BLaER1 (cell line): ENCODE results near the gene RASL10A.

ENCODE experiments used
- H3K27ac ChIP-seq: shearing (Covaris generic); formaldehyde crosslinking; 2 replicates; pipeline ENCODE4 v1.8.1; 2022
- H3K27me3 ChIP-seq: shearing (Covaris generic); formaldehyde crosslinking; 2 replicates; pipeline ENCODE4 v1.8.1; 2022
- H3K36me3 ChIP-seq: shearing (Covaris generic); formaldehyde crosslinking; 2 replicates; pipeline ENCODE4 v1.8.1; 2022
- H3K4me1 ChIP-seq: shearing (Covaris generic); formaldehyde crosslinking; 2 replicates; pipeline ENCODE4 v1.8.1; 2022
- H3K4me2 ChIP-seq: shearing (Covaris generic); formaldehyde crosslinking; 2 replicates; pipeline ENCODE4 v1.8.1; 2022
- H3K4me3 ChIP-seq: shearing (Covaris generic); formaldehyde crosslinking; 2 replicates; pipeline ENCODE4 v1.8.1; 2022
- H3K9ac ChIP-seq: shearing (Covaris generic); formaldehyde crosslinking; 2 replicates; pipeline ENCODE4 v1.8.1; 2022
- H3K9me3 ChIP-seq: shearing (Covaris generic); formaldehyde crosslinking; 2 replicates; pipeline ENCODE4 v1.8.1; 2022
- H4K20me1 ChIP-seq: shearing (Covaris generic); formaldehyde crosslinking; 2 replicates; pipeline ENCODE4 v1.8.1; 2022
- Cebpa-rat ChIP-seq: shearing (Covaris generic); IDR thresholded peaks from 2 replicates; pipeline ENCODE4 v1.8.1; 2022

RASL10A gene

DNA sequence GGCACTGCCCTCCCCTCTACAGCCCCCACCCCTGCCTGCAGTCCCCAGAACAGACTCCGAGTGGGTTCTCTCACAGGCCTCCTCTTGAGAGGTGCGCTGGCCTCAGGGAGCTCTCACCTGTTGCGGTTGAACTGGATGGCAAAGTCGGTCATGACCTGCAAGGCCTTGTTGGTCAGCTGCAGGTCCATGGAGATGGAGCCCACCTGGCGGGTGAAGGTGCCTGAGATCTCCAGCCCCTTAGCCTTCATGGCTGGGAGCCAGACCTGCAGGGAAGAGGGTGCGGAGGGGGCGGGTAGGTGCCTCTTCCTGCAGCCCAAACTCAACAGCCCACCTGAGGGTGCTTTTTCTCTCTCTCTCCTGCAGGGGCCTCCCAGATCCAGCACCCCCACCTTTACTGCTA, 18.7 kb upstream of the RASL10A start:
- Histone ChIP-seq H3K9me3 (no peaks in the 10 kb centered on the region), H3K27me3 (no peaks in the 10 kb centered on the region), H3K4me2 (peak overlapping the region; percentile 79), H3K4me1 (peaks cover 100% of the 10 kb centered on the region), H3K36me3 (peaks cover 58% of the 10 kb centered on the region), H3K4me3 (no peak overlapping the region), H4K20me1 (peaks cover 28% of the 10 kb centered on the region; the same call in 1 of the 2 replicates), H3K9ac (no peak overlapping the region), H3K27ac (peak overlapping the region; percentile 84)
- no peak for TF ChIP-seq Cebpa-rat

GRCh38 chr22:29332886-29333496, 17.5 kb upstream of the RASL10A start:
- H3K27ac ChIP-seq, result peak overlapping the region; percentile 84
- H3K9me3 ChIP-seq, result no peaks in the 10 kb centered on the region
- H4K20me1 ChIP-seq, result peaks cover 28% of the 10 kb centered on the region; the same call in 1 of the 2 replicates
- H3K36me3 ChIP-seq, result peaks cover 47% of the 10 kb centered on the region
- peak overlapping the region; percentile 69 for H3K9ac ChIP-seq
- H3K4me3 ChIP-seq, result peak overlapping the region; percentile 13; the same call in 1 of the 2 replicates
- peaks cover 100% of the 10 kb centered on the region for H3K4me1 ChIP-seq
- TF ChIP-seq Cebpa-rat, result peak; percentile 96
- H3K27me3 ChIP-seq, result no peaks in the 10 kb centered on the region
- H3K4me2 ChIP-seq, result peak overlapping the region; percentile 79

- no peak overlapping the region for H3K4me3 ChIP-seq
- peak overlapping the region; percentile 69; the same call in 1 of the 2 replicates for H3K9ac ChIP-seq
- peak overlapping the region; percentile 84 for H3K27ac ChIP-seq
- peaks cover 100% of the 10 kb centered on the region for H3K4me1 ChIP-seq
- no peaks in the 10 kb centered on the region for H3K9me3 ChIP-seq
- no peaks in the 10 kb centered on the region for H3K27me3 ChIP-seq
- H3K36me3 ChIP-seq, result peaks cover 47% of the 10 kb centered on the region
- no peak for TF ChIP-seq Cebpa-rat
- H3K4me2 ChIP-seq, result peak overlapping the region; percentile 79
- peaks cover 15% of the 10 kb centered on the region; the same call in 1 of the 2 replicates for H4K20me1 ChIP-seq
These were observed 16.3 kb upstream of the RASL10A start for GRCh38 chr22:29331658-29332300.

GRCh38 chr22:29331213-29331612, 15.7 kb upstream of the RASL10A start:
- H3K4me2 ChIP-seq, result peak overlapping the region; percentile 79
- peaks cover 99% of the 10 kb centered on the region for H3K4me1 ChIP-seq

DNA sequence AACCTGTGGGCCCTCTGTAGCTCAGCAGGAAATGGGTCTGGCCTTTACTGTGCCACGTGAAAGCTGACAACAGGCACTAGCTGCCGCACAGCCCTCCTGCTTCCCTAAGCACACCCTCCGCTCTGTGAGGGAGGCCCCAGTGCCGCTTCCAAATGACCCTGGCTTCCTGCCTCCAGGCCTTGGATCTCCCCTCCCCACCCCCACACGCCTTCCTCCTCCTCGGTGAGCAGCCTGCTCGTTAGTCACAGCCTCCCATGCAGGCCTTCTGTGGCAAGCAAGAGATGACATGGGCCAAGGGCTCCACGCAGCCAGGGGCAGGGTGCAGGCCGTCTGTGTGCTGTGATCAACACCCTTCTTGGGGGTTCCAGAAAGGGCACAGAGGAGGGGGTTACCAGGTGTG, 15.3 kb upstream of the RASL10A start:
- no peaks in the 10 kb centered on the region for H3K9me3 ChIP-seq
- no peak overlapping the region for H3K4me3 ChIP-seq
- TF ChIP-seq Cebpa-rat, result no peak
- no peaks in the 10 kb centered on the region for H3K27me3 ChIP-seq
- peaks cover 47% of the 10 kb centered on the region for H3K36me3 ChIP-seq
- peak overlapping the region; percentile 79 for H3K4me2 ChIP-seq
- H3K4me1 ChIP-seq, result peaks cover 94% of the 10 kb centered on the region
- H3K9ac ChIP-seq, result 0 out of 2 replicates have a peak overlapping the region, but pooled peaks have one; percentile 34
- H3K27ac ChIP-seq, result peak overlapping the region; percentile 84
- H4K20me1 ChIP-seq, result peaks cover 5% of the 10 kb centered on the region; the same call in 1 of the 2 replicates

More at GRCh38 chr22:29331213-29331612, 15.7 kb upstream of the RASL10A start:
- Histone ChIP-seq H3K9ac (0 out of 2 replicates have a peak overlapping the region, but pooled peaks have one; percentile 34), H3K9me3 (no peaks in the 10 kb centered on the region), H3K27ac (peak overlapping the region; percentile 84), H3K27me3 (no peaks in the 10 kb centered on the region), H4K20me1 (peaks cover 10% of the 10 kb centered on the region; the same call in 1 of the 2 replicates), H3K36me3 (peaks cover 47% of the 10 kb centered on the region), H3K4me3 (no peak overlapping the region)
- no peak for TF ChIP-seq Cebpa-rat

DNA sequence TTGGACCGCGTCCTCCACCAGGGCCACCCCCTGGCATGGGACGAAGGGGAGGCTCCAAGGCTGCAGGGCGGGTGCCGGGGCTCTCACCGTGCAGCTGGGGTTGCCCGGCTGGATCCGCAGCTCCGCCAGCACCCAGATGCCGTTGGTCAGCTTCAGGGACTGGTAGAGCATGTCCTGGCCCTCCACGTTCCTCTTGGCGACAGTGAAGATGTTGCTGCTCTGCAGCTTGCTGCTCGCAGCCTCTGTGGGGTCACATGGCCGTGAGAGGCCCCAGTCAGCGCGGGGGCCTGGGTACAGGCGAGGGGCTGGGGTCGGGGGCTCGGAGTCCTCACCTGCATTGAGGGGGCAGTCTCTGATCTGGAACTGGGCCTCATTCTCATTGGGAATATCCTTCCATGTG, 14.8 kb upstream of the RASL10A start:
- Histone ChIP-seq H3K27ac (peak overlapping the region; percentile 84; the same call in 1 of the 2 replicates), H3K4me2 (peak overlapping the region; percentile 79), H3K9ac (0 out of 2 replicates have a peak overlapping the region, but pooled peaks have one; percentile 34)

GRCh38 chr22:29329581-29329980, 14.1 kb upstream of the RASL10A start:
- Histone ChIP-seq H3K4me2 (peak overlapping the region; percentile 79), H3K4me3 (peak overlapping the region; percentile 46; the same call in 1 of the 2 replicates), H3K27me3 (no peaks in the 10 kb centered on the region), H4K20me1 (no peaks in the 10 kb centered on the region), H3K36me3 (peaks cover 46% of the 10 kb centered on the region), H3K27ac (peak overlapping the region; percentile 84), H3K9me3 (no peaks in the 10 kb centered on the region), H3K9ac (peak overlapping the region; percentile 61), H3K4me1 (peaks cover 82% of the 10 kb centered on the region)
- no peak for TF ChIP-seq Cebpa-rat

More for the DNA sequence above, 14.8 kb upstream of the RASL10A start:
- H3K4me1 ChIP-seq, result peaks cover 89% of the 10 kb centered on the region
- TF ChIP-seq Cebpa-rat, result no peak
- no peak overlapping the region for H3K4me3 ChIP-seq
- no peaks in the 10 kb centered on the region for H3K27me3 ChIP-seq
- H3K36me3 ChIP-seq, result peaks cover 46% of the 10 kb centered on the region
- peaks cover under 1% of the 10 kb centered on the region; the same call in 1 of the 2 replicates for H4K20me1 ChIP-seq
- H3K9me3 ChIP-seq, result no peaks in the 10 kb centered on the region

DNA sequence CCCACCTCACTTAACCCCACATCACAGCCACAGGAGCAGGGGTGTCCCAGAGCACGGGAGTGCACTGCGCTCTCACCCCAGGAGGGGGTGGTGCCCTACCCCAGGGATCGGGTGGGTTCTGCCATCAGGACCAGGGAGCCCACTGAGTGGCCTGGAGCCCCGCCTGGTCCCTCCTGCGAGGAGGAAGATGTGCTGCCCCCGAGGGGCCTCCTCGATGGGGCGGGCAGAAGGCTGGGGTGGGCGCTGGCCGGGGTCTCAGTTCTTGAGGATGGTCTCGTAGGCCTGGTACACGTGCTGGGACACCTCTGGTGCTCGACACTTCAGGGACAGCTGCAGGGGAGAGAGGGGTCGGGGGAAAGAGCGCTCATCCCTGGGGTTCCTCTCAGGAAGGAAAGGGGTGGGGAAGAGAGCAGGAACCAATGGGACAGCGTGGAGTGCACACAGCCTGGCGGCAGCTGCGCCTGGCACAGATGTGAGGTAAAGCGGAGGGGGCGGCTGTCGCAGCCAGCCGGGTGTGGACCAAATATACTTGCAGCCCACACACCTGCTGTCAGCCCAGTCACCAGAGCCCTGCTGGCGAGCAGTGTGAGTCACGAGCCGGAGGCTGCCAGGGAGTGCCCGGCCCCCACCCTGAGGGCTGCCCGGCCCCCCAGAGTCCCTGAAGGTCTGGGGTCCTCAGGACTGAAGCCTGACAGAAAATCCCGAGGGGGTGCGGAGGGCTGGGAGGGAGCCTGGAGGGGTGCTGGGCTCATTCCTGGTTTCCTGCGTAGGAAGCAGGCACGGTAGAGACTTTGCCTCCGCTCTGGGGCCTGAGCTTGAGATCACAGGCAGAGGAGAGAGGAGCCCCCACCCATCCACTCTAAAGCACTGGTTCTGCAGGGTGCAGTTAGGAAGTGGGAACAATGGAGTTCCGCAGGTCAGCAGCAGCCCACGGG, 13.3 kb upstream of the RASL10A start:
- Histone ChIP-seq H3K4me2 (peak overlapping the region; percentile 79), H3K36me3 (peaks cover 46% of the 10 kb centered on the region), H3K4me3 (peak overlapping the region; percentile 46; the same call in 1 of the 2 replicates), H3K27ac (peak overlapping the region; percentile 84), H3K9ac (peak overlapping the region; percentile 68), H3K4me1 (peaks cover 75% of the 10 kb centered on the region), H3K9me3 (no peaks in the 10 kb centered on the region), H4K20me1 (no peaks in the 10 kb centered on the region), H3K27me3 (no peaks in the 10 kb centered on the region)
- no peak for TF ChIP-seq Cebpa-rat

DNA sequence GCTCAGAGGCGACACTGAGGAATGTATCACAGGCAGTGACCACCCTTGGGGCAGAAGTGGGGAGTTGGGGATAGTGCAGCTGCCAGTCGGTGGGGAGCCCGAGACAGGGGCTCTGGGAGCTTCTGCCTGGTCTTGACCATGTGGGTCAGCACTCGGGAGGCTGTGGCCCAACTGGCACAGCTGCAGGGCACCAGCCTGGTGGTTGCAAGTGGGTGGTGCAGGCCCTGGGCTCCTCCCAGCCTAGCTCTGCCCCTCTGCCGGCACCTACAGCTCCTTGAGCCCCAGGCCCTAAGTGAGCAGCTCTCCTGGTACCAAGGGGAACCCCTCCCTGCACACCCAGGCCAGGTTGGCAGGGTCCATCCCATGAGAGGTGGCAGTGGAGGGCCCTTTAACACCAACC, 12.6 kb upstream of the RASL10A start:
- H3K27me3 ChIP-seq, result no peaks in the 10 kb centered on the region
- H3K36me3 ChIP-seq, result peaks cover 46% of the 10 kb centered on the region

More for the DNA sequence above, 12.6 kb upstream of the RASL10A start:
- no peaks in the 10 kb centered on the region for H4K20me1 ChIP-seq
- no peaks in the 10 kb centered on the region for H3K9me3 ChIP-seq
- H3K4me2 ChIP-seq, result peak overlapping the region; percentile 79
- H3K27ac ChIP-seq, result peak overlapping the region; percentile 84
- TF ChIP-seq Cebpa-rat, result no peak
- H3K9ac ChIP-seq, result peak overlapping the region; percentile 68
- peaks cover 67% of the 10 kb centered on the region for H3K4me1 ChIP-seq
- no peak overlapping the region for H3K4me3 ChIP-seq
